PC-9 (cell line): ENCODE measurements around the gene CCDC137. TPM values are rescaled to one million over a fixed set of nuclear protein-coding genes. Genes with fewer than 3 reads are reported as not detected.

ENCODE experiments used
- BruUV-seq: library from RNA; stranded (reverse); fragments of 400-500 nt; replicated peaks from 2 replicates; lab custom pipeline; 2021; lab: Mats Ljungman, UMichigan
- CTCF ChIA-PET: fragments of 300-600 bp; sonication (Branson Sonifier 250); formaldehyde crosslinking; loops from one replicate; lab custom pipeline; 2022; ENCODE audit warnings: antibody characterized with exemption; lab: Charles Lee
- POLR2A ChIA-PET: fragments of 300-600 bp; sonication (Branson Sonifier 250); formaldehyde crosslinking; loops from one replicate; lab custom pipeline; 2022; ENCODE audit warnings: antibody characterized with exemption; ENCODE audit not compliant: unreplicated experiment; lab: Charles Lee
- DNase-seq, 2 experiments: peaks; one replicate each; pipeline versions ENCODE4 v3.0.0 to v3.0.0-alpha.2; 2015 to 2022; ENCODE audit warnings: mixed read lengths in 1 of 2
- H2AFZ ChIP-seq: fragments of 200-600 bp; sonication (generic); 2 replicates; pipeline ENCODE4 v1.8.1; 2017; ENCODE audit warnings: antibody characterized with exemption
- H3F3A ChIP-seq: fragments of 200-600 bp; sonication (generic); 2 replicates; pipeline ENCODE4 v1.8.1; 2017; ENCODE audit warnings: antibody characterized with exemption, mild to moderate bottlenecking, low read depth; ENCODE audit not compliant: insufficient read depth
- H3K27ac ChIP-seq: fragments of 200-600 bp; sonication (generic); 2 replicates; pipeline ENCODE4 v1.6.1; 2016; ENCODE audit warnings: mixed run types
- H3K27me3 ChIP-seq: fragments of 200-600 bp; sonication (generic); 2 replicates; pipeline ENCODE4 v1.6.1; 2016; ENCODE audit warnings: low read depth, mixed run types; ENCODE audit not compliant: insufficient read depth
- H3K36me3 ChIP-seq: fragments of 200-600 bp; sonication (generic); 2 replicates; pipeline ENCODE4 v1.6.1; 2016; ENCODE audit warnings: low read depth, mixed run types
- H3K4me1 ChIP-seq: fragments of 200-600 bp; sonication (generic); replicated peaks from 2 replicates; pipeline ENCODE4 v1.6.1; 2016; ENCODE audit warnings: mixed run types; ENCODE audit not compliant: insufficient read depth
- H3K4me2 ChIP-seq: fragments of 200-600 bp; sonication (generic); 2 replicates; pipeline ENCODE4 v1.6.1; 2017; ENCODE audit warnings: mixed run types
- H3K4me3 ChIP-seq: fragments of 200-600 bp; sonication (generic); 2 replicates; pipeline ENCODE4 v1.6.1; 2016; ENCODE audit warnings: mixed run types
- H3K79me2 ChIP-seq: fragments of 200-600 bp; sonication (generic); 2 replicates; pipeline ENCODE4 v1.6.1; 2017; ENCODE audit warnings: low read depth, mixed run types
- H3K9me2 ChIP-seq: fragments of 200-600 bp; sonication (generic); 2 replicates; pipeline ENCODE4 v1.8.1; 2017; ENCODE audit warnings: mild to moderate bottlenecking; ENCODE audit not compliant: insufficient read depth
- H3K9me3 ChIP-seq: fragments of 200-600 bp; sonication (generic); 2 replicates; pipeline ENCODE4 v1.8.1; 2016; ENCODE audit warnings: low read depth; ENCODE audit not compliant: insufficient read depth
- H4K20me1 ChIP-seq: fragments of 200-600 bp; sonication (generic); 2 replicates; pipeline ENCODE4 v1.8.1; 2017; ENCODE audit not compliant: insufficient read depth
- CTCF ChIP-seq: fragments of 200-600 bp; sonication (generic); conservative IDR thresholded peaks from 2 replicates; pipeline ENCODE4 v1.6.1; 2017; ENCODE audit warnings: mixed run types, antibody characterized with exemption, mild to moderate bottlenecking, moderate library complexity
- EZH2 ChIP-seq: fragments of 200-600 bp; sonication (generic); IDR thresholded peaks from 2 replicates; pipeline ENCODE4 v1.8.0; 2017; ENCODE audit warnings: antibody characterized with exemption, low read depth
- intact Hi-C: fragments of 100-400 bp; cut with micrococcal nuclease; formaldehyde crosslinking; loops from one replicate; pipeline ENCODE4 v1.10.0; 2022; ENCODE audit not compliant: unreplicated experiment
- total RNA-seq: library from RNA; stranded (reverse); gene quantifications from 2 replicates; pipeline ENCODE4 v1.2.3, GENCODE V29; 2021

Gene CCDC137
- total RNA-seq, 1 experiment from 2014 or later = 29.3 TPM

GRCh38 chr17:81691608-81692007, 25.1 kb downstream of the CCDC137 start:
- H3K4me1 ChIP-seq = no peaks in the 10 kb centered on the region
- no peaks in the 10 kb centered on the region for H3K27me3 ChIP-seq
- H3K79me2 ChIP-seq = peaks cover 9% of the 10 kb centered on the region; the same call in 1 of the 2 replicates
- TF ChIP-seq EZH2 = no peak
- no peak for TF ChIP-seq CTCF
- peaks cover 4% of the 10 kb centered on the region for H4K20me1 ChIP-seq
- no peak overlapping the region for H3K4me2 ChIP-seq
- H3K9me2 ChIP-seq = no peaks in the 10 kb centered on the region
- H3K27ac ChIP-seq = no peak overlapping the region
- intact Hi-C loops = no loop called here
- no peaks in the 10 kb centered on the region for H3K9me3 ChIP-seq
- no peak overlapping the region for H3K4me3 ChIP-seq
- BruUV-seq = no TSS peak
- POLR2A ChIA-PET = no interaction called here
- no peak for DNase-seq
- H2AFZ ChIP-seq = no peak overlapping the region
- no peaks in the 10 kb centered on the region for H3F3A ChIP-seq
- no peaks in the 10 kb centered on the region for H3K36me3 ChIP-seq
- CTCF ChIA-PET = interaction anchor here (0.7 kb wide), 1 partner anchor 548 kb away, joined by 3 read pairs; no protein-coding TSS in a partner anchor

- Histone ChIP-seq H4K20me1 (peaks cover 4% of the 10 kb centered on the region; the same call in 1 of the 2 replicates), H2AFZ (no peak overlapping the region), H3K36me3 (no peaks in the 10 kb centered on the region), H3K9me3 (no peaks in the 10 kb centered on the region), H3K9me2 (no peaks in the 10 kb centered on the region), H3K4me1 (no peaks in the 10 kb centered on the region), H3F3A (no peaks in the 10 kb centered on the region; the same call in 1 of the 2 replicates), H3K79me2 (no peaks in the 10 kb centered on the region), H3K27me3 (no peaks in the 10 kb centered on the region), H3K4me3 (no peak overlapping the region), H3K4me2 (no peak overlapping the region), H3K27ac (no peak overlapping the region)
- no peak for DNase-seq
- TF ChIP-seq CTCF (no peak), EZH2 (no peak)
- ChIA-PET CTCF (no interaction called here), POLR2A (interaction anchor here (0.6 kb wide), 2 partner anchors 148 to 231 kb away, joined by 3 to 4 read pairs; no protein-coding TSS in a partner anchor)
- intact Hi-C loops = no loop called here
- no TSS peak for BruUV-seq
These were observed 27.1 kb downstream of the CCDC137 start for GRCh38 chr17:81693509-81694210.

GRCh38 chr17:81694810-81695209, 28.3 kb downstream of the CCDC137 start:
- TF ChIP-seq CTCF (no peak), EZH2 (no peak)
- Histone ChIP-seq H3K9me3 (no peaks in the 10 kb centered on the region), H3F3A (no peaks in the 10 kb centered on the region; the same call in 1 of the 2 replicates), H3K4me1 (no peaks in the 10 kb centered on the region), H3K4me2 (no peak overlapping the region), H2AFZ (no peak overlapping the region), H3K9me2 (no peaks in the 10 kb centered on the region), H3K79me2 (no peaks in the 10 kb centered on the region), H3K27me3 (no peaks in the 10 kb centered on the region), H4K20me1 (peaks cover 8% of the 10 kb centered on the region; the same call in 1 of the 2 replicates), H3K27ac (no peak overlapping the region), H3K4me3 (no peak overlapping the region), H3K36me3 (no peaks in the 10 kb centered on the region)
- no peak for DNase-seq
- no TSS peak for BruUV-seq
- ChIA-PET CTCF (no interaction called here), POLR2A (no interaction called here)
- intact Hi-C loops = no loop called here
